Smooth muscle cell (in vitro differentiated cells): ENCODE data around the gene SLC5A2. TPM values are rescaled to one million over a fixed set of nuclear protein-coding genes. Genes with fewer than 3 reads are reported as not detected.

ENCODE experiments used
- DNase-seq: peaks from one replicate; lab custom pipeline; 2025; ENCODE audit not compliant: unreplicated experiment; lab: John Stamatoyannopoulos, UW
- H2AFZ ChIP-seq: fragments of 200-600 bp; sonication (generic); 2 replicates; pipeline ENCODE4 v1.6.0; 2016; ENCODE audit warnings: antibody characterized with exemption, low read depth, mild to moderate bottlenecking
- H3F3A ChIP-seq: fragments of 200-600 bp; sonication (generic); 2 replicates; pipeline ENCODE4 v1.6.0; 2017; ENCODE audit warnings: antibody characterized with exemption, low read depth
- H3K27ac ChIP-seq: fragments of 200-600 bp; sonication (generic); 2 replicates; pipeline ENCODE4 v1.5.1; 2016; ENCODE audit warnings: low read depth, mild to moderate bottlenecking
- H3K27me3 ChIP-seq: fragments of 200-600 bp; sonication (generic); 2 replicates; pipeline ENCODE4 v1.6.1; 2016; ENCODE audit warnings: low read depth, mild to moderate bottlenecking
- H3K36me3 ChIP-seq: fragments of 200-600 bp; sonication (generic); 2 replicates; pipeline ENCODE4 v1.5.1; 2016; ENCODE audit warnings: low read depth
- H3K4me1 ChIP-seq: fragments of 200-600 bp; sonication (generic); 2 replicates; pipeline ENCODE4 v1.5.1; 2016; ENCODE audit warnings: low read depth
- H3K4me2 ChIP-seq: fragments of 200-600 bp; sonication (generic); 2 replicates; pipeline ENCODE4 v1.6.0; 2016; ENCODE audit warnings: mild to moderate bottlenecking
- H3K4me3 ChIP-seq: fragments of 200-600 bp; sonication (generic); 2 replicates; pipeline ENCODE4 v1.5.1; 2016; ENCODE audit warnings: mild to moderate bottlenecking
- H3K79me2 ChIP-seq: fragments of 200-600 bp; sonication (generic); 2 replicates; pipeline ENCODE4 v1.6.0; 2016; ENCODE audit warnings: low read depth, mild to moderate bottlenecking
- H3K9ac ChIP-seq: fragments of 200-600 bp; sonication (generic); 2 replicates; pipeline ENCODE4 v1.6.0; 2016; ENCODE audit warnings: low read depth
- H3K9me3 ChIP-seq: fragments of 200-600 bp; sonication (generic); replicated peaks from 2 replicates; pipeline ENCODE4 v1.5.1; 2016; ENCODE audit warnings: low read depth
- H4K20me1 ChIP-seq: fragments of 200-600 bp; sonication (generic); 2 replicates; pipeline ENCODE4 v1.6.0; 2016; ENCODE audit warnings: low read depth
- WGBS: methylation state at CpG from one replicate; pipeline ENCODE4 v1.1.7; 2016; ENCODE audit warnings: low lambda C conversion rate; 5-methylcytosine and 5-hydroxymethylcytosine counted together
- polyA plus RNA-seq: library from polyadenylated mRNA; unstranded; fragments of >200 nt; fragmentation: Nextera tagmentation; extraction: Ambion mirVana; gene quantifications from 2 replicates; pipeline ENCODE4 v1.2.1, GENCODE V29; 2016
- total RNA-seq: library from RNA; depleted of rRNA; stranded (reverse); fragments of >200 nt; gene quantifications from 2 replicates; pipeline ENCODE4 v1.2.3, GENCODE V29; 2014
- TF ChIP-seq, protein P1 (sequence below): fragments of 200-600 bp; sonication (generic); IDR thresholded peaks from 2 replicates; pipeline ENCODE4 v1.5.1; 2017; ENCODE audit warnings: borderline replicate concordance, mild to moderate bottlenecking, antibody characterized with exemption; ENCODE audit not compliant: insufficient read depth, poor library complexity, severe bottlenecking

SLC5A2 gene
- total and polyA plus RNA-seq, 2 experiments from 2014 or later = 5.1 TPM; not detected in 1

DNA sequence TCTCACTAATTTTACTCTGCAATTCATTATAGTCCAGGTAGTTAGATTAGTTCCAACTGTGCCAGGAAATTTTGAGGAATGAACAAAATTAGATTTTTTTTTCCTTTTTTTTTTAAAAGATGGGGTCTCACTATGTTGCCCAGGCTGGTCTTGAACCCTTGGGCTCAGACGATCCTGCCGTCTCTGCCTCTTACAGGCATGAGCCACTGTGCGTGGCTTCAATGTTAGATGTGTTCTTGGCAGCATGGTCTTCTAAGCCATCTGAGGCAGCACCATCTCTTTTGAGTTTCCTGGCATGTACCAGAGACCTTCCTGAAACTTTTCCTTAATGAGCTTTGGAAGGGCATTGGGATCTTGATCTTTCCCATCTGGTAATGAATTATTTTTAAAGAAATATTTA is 42.2 kb downstream of the SLC5A2 start:
- DNase-seq = no peak
- WGBS = 81% methylated on average over 3 of the region's 3 CpGs
- Histone ChIP-seq H3K9ac (no peak overlapping the region), H3K36me3 (no peaks in the 10 kb centered on the region), H3K79me2 (no peaks in the 10 kb centered on the region), H3F3A (no peaks in the 10 kb centered on the region), H2AFZ (no peak overlapping the region), H3K27ac (no peak overlapping the region), H3K27me3 (peaks cover 35% of the 10 kb centered on the region), H3K4me3 (no peak overlapping the region), H3K4me2 (no peak overlapping the region), H4K20me1 (no peaks in the 10 kb centered on the region), H3K9me3 (no peaks in the 10 kb centered on the region), H3K4me1 (no peaks in the 10 kb centered on the region)
- TF ChIP-seq, protein P1, sequence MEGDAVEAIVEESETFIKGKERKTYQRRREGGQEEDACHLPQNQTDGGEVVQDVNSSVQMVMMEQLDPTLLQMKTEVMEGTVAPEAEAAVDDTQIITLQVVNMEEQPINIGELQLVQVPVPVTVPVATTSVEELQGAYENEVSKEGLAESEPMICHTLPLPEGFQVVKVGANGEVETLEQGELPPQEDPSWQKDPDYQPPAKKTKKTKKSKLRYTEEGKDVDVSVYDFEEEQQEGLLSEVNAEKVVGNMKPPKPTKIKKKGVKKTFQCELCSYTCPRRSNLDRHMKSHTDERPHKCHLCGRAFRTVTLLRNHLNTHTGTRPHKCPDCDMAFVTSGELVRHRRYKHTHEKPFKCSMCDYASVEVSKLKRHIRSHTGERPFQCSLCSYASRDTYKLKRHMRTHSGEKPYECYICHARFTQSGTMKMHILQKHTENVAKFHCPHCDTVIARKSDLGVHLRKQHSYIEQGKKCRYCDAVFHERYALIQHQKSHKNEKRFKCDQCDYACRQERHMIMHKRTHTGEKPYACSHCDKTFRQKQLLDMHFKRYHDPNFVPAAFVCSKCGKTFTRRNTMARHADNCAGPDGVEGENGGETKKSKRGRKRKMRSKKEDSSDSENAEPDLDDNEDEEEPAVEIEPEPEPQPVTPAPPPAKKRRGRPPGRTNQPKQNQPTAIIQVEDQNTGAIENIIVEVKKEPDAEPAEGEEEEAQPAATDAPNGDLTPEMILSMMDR = no peak

DNA sequence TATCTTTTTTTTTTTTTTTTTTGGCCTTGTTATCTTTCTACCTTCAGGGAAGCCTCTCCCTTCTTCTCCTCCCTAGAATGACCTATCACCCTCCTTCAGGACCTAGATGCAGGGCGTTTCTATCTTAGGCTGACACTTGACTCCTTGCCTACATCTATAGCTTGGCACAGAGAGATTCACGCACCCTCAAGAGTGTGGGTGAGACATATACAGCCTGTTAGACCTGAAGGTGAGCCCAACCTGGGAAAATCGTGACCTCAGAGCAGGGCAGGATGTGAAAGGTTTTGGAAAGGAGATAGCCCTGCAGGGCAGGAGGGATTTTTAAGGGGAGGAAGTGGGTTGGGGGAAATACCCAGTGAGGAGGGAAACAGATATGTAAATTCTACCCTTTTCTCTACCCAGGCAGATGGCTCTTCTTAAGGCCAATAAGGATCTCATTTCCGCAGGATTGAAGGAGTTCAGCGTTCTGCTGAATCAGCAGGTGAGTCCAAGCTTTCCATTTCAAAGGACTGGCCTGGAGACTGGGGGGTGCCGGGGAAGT is 44.9 kb downstream of the SLC5A2 start, which contains the start of gene AHSP:
Gene AHSP, plus strand, starts transcription at position 167 of the 541 bp plus-strand sequence. Its CDS starts 240 bp downstream, at position 407.
- H3K9ac ChIP-seq = no peak within 1 kb of the TSS
- DNase-seq = no peak

DNA sequence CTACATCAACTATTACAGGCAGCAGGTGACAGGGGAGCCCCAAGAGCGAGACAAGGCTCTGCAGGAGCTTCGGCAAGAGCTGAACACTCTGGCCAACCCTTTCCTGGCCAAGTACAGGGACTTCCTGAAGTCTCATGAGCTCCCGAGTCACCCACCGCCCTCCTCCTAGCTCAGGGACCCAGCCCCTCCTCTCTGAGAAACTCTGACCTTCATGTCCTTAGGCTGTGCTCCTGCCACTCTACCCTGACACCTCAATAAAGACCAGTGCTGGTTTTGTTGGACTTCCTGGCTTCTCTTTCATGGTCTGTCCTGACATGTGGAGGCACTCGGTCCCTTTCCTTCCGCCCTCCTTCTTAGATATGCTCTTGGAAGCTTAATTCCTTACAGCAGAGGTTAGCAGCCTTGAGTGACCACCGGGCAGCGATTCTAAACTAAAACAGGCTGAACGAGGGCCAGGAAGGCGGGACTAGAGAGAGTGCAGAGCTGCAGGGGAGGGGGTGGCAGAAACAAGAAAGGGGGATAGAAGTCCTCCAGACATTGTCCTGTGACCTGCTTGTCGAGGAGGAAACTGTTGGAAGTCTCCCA is 45.7 kb downstream of the SLC5A2 start:
- H3K27me3 ChIP-seq = peaks cover 51% of the 10 kb centered on the region
- H3K9me3 ChIP-seq = no peaks in the 10 kb centered on the region
- H3K36me3 ChIP-seq = no peaks in the 10 kb centered on the region
- no peak for DNase-seq
- no peak overlapping the region for H2AFZ ChIP-seq
- TF ChIP-seq, protein P1 = no peak
- H3K79me2 ChIP-seq = no peaks in the 10 kb centered on the region
- no peaks in the 10 kb centered on the region for H3K4me1 ChIP-seq
- H3K9ac ChIP-seq = no peak overlapping the region
- no peak overlapping the region for H3K27ac ChIP-seq
- H3F3A ChIP-seq = no peaks in the 10 kb centered on the region
- H4K20me1 ChIP-seq = no peaks in the 10 kb centered on the region
- 40% methylated on average over 11 of the region's 11 CpGs for WGBS
- no peak overlapping the region for H3K4me2 ChIP-seq
- H3K4me3 ChIP-seq = no peak overlapping the region

More for the DNA sequence above, 44.9 kb downstream of the SLC5A2 start, which contains the start of gene AHSP:
- no peak within 1 kb of the TSS for H3K4me2 ChIP-seq
- H2AFZ ChIP-seq = no peak within 1 kb of the TSS
- H3K36me3 ChIP-seq = no peaks in the 10 kb centered on the region
- H3F3A ChIP-seq = no peaks in the 10 kb centered on the region
- H3K4me3 ChIP-seq = no peak within 1 kb of the TSS
- 53% methylated on average over 6 of the region's 6 CpGs for WGBS
- H3K4me1 ChIP-seq = no peaks in the 10 kb centered on the region
- H3K27me3 ChIP-seq = peaks cover 51% of the 10 kb centered on the region
- no peaks in the 10 kb centered on the region for H3K79me2 ChIP-seq
- TF ChIP-seq, protein P1 = no peak
- no peak within 1 kb of the TSS for H3K27ac ChIP-seq
- H3K9me3 ChIP-seq = no peaks in the 10 kb centered on the region
- no peaks in the 10 kb centered on the region for H4K20me1 ChIP-seq
